ENCODE data around the gene TAS2R40.

GRCh38 chr7:143242306-143242705, 20.5 kb downstream of the TAS2R40 start:
- TF ChIP-seq CTCF (IDR thresholded peaks at IDR 0.05) (no peak), ZFX (IDR thresholded peaks at IDR 0.05; ENCODE audit: borderline replicate concordance) (no peak)

Data from 22Rv1 (cell line).